Stomach smooth muscle (tissue), 2 donors: Measurements from ENCODE around the gene PXMP4.

Source experiments
- H3K27ac ChIP-seq: one replicate; pipeline ENCODE4 v1.7.0; 2013; ENCODE audit warnings: mild to moderate bottlenecking, low read length, inconsistent platforms
- H3K27me3 ChIP-seq, 2 donors: one replicate each; pipeline ENCODE4 v1.7.0; 2013; ENCODE audit warnings: low read length in 2 of 2; ENCODE audit not compliant: insufficient read depth in 2 of 2, control insufficient read depth in 1 of 2
- H3K36me3 ChIP-seq, 2 donors: one replicate each; pipeline ENCODE4 v1.7.0; 2013; ENCODE audit warnings: low read length in 2 of 2; ENCODE audit not compliant: control insufficient read depth in 2 of 2, insufficient read depth in 2 of 2
- H3K4me1 ChIP-seq: one replicate; pipeline ENCODE4 v1.7.0; 2013; ENCODE audit warnings: low read length; ENCODE audit not compliant: control insufficient read depth, insufficient read depth
- H3K4me3 ChIP-seq, 2 donors: one replicate each; pipeline ENCODE4 v1.7.0; 2013; ENCODE audit warnings: low read length in 2 of 2
- H3K9ac ChIP-seq, 2 donors: one replicate each; pipeline ENCODE4 v1.7.0; 2013; ENCODE audit warnings: low read length in 2 of 2, mild to moderate bottlenecking in 1 of 2
- H3K9me3 ChIP-seq, 2 donors: one replicate each; pipeline ENCODE4 v1.7.0; 2013; ENCODE audit warnings: low read length in 2 of 2; ENCODE audit not compliant: control insufficient read depth in 2 of 2
- donor health status: healthy.
- donor health status: Pancreatic carcinoma.

PXMP4 gene

GRCh38 chr20:33753143-33753542 lies 33.0 kb upstream of the PXMP4 start:
- Histone ChIP-seq H3K27ac (no peak overlapping the region), H3K27me3 (no peaks in the 10 kb centered on the region), H3K4me1 (no peaks in the 10 kb centered on the region), H3K36me3 (peaks cover 12 to 18% of the 10 kb centered on the region in 2 donors), H3K4me3 (no peak overlapping the region), H3K9me3 (peaks cover 6 to 9% of the 10 kb centered on the region in 2 donors), H3K9ac (no peak overlapping the region)

GRCh38 chr20:33751775-33752174 lies 31.7 kb upstream of the PXMP4 start:
- no peak overlapping the region for H3K27ac ChIP-seq
- no peaks in the 10 kb centered on the region for H3K9me3 ChIP-seq
- no peaks in the 10 kb centered on the region for H3K27me3 ChIP-seq
- H3K36me3 ChIP-seq = peaks cover 8 to 18% of the 10 kb centered on the region in 2 donors
- no peak overlapping the region for H3K4me3 ChIP-seq
- H3K4me1 ChIP-seq = no peaks in the 10 kb centered on the region
- H3K9ac ChIP-seq = no peak overlapping the region

- H3K36me3 ChIP-seq = peaks cover 6 to 9% of the 10 kb centered on the region in 2 donors
- no peaks in the 10 kb centered on the region for H3K9me3 ChIP-seq
- H3K9ac ChIP-seq = no peak overlapping the region
- no peaks in the 10 kb centered on the region for H3K4me1 ChIP-seq
- H3K4me3 ChIP-seq = no peak overlapping the region
- H3K27ac ChIP-seq = no peak overlapping the region
- no peaks in the 10 kb centered on the region for H3K27me3 ChIP-seq
Measured at GRCh38 chr20:33746325-33746998, 26.4 kb upstream of the PXMP4 start.

GRCh38 chr20:33744773-33745385 lies 24.8 kb upstream of the PXMP4 start:
- Histone ChIP-seq H3K9ac (no peak overlapping the region), H3K27ac (no peak overlapping the region)

GRCh38 chr20:33744181-33744580 lies 24.1 kb upstream of the PXMP4 start:
- H3K4me1 ChIP-seq = no peaks in the 10 kb centered on the region
- peaks cover 3 to 6% of the 10 kb centered on the region in 2 donors for H3K36me3 ChIP-seq
- no peak overlapping the region for H3K9ac ChIP-seq
- no peak overlapping the region for H3K4me3 ChIP-seq
- H3K27ac ChIP-seq = no peak overlapping the region
- no peaks in the 10 kb centered on the region for H3K9me3 ChIP-seq
- no peaks in the 10 kb centered on the region for H3K27me3 ChIP-seq

More at GRCh38 chr20:33744773-33745385, 24.8 kb upstream of the PXMP4 start:
- no peaks in the 10 kb centered on the region for H3K4me1 ChIP-seq
- H3K27me3 ChIP-seq = no peaks in the 10 kb centered on the region
- H3K9me3 ChIP-seq = no peaks in the 10 kb centered on the region
- H3K36me3 ChIP-seq = peaks cover 3 to 6% of the 10 kb centered on the region in 2 donors
- no peak overlapping the region for H3K4me3 ChIP-seq

GRCh38 chr20:33740189-33740588 lies 20.1 kb upstream of the PXMP4 start:
- Histone ChIP-seq H3K27me3 (no peaks in the 10 kb centered on the region), H3K9ac (no peak overlapping the region), H3K9me3 (peaks cover 4 to 9% of the 10 kb centered on the region in 2 donors), H3K4me3 (no peak overlapping the region), H3K4me1 (no peaks in the 10 kb centered on the region), H3K27ac (no peak overlapping the region), H3K36me3 (peaks cover 0 to 2% of the 10 kb centered on the region in 2 donors)

GRCh38 chr20:33739493-33739892 lies 19.4 kb upstream of the PXMP4 start:
- Histone ChIP-seq H3K27me3 (no peaks in the 10 kb centered on the region), H3K4me1 (no peaks in the 10 kb centered on the region), H3K4me3 (no peak overlapping the region), H3K27ac (no peak overlapping the region), H3K9me3 (peaks cover 4 to 9% of the 10 kb centered on the region in 2 donors), H3K36me3 (no peaks in the 10 kb centered on the region), H3K9ac (no peak overlapping the region)

GRCh38 chr20:33736962-33737361 lies 16.9 kb upstream of the PXMP4 start:
- Histone ChIP-seq H3K27me3 (no peaks in the 10 kb centered on the region), H3K9me3 (peaks cover 4 to 9% of the 10 kb centered on the region in 2 donors), H3K9ac (no peak overlapping the region), H3K36me3 (no peaks in the 10 kb centered on the region), H3K4me1 (peaks cover 12% of the 10 kb centered on the region), H3K4me3 (no peak overlapping the region), H3K27ac (no peak overlapping the region)

GRCh38 chr20:33733654-33734576 lies 13.8 kb upstream of the PXMP4 start:
- H3K9me3 ChIP-seq = peaks cover 4 to 9% of the 10 kb centered on the region in 2 donors
- no peaks in the 10 kb centered on the region for H3K27me3 ChIP-seq
- H3K36me3 ChIP-seq = no peaks in the 10 kb centered on the region
- peak overlapping the region; percentile 18 for H3K27ac ChIP-seq
- H3K4me3 ChIP-seq = no peak overlapping the region
- peaks cover 19% of the 10 kb centered on the region for H3K4me1 ChIP-seq
- peak overlapping the region in 1 of 2 donors; percentile 22 for H3K9ac ChIP-seq

GRCh38 chr20:33732166-33732970 lies 12.3 kb upstream of the PXMP4 start:
- H3K27me3 ChIP-seq = no peaks in the 10 kb centered on the region
- peak overlapping the region; percentile 62 to 63 for H3K9ac ChIP-seq
- H3K36me3 ChIP-seq = no peaks in the 10 kb centered on the region
- peaks cover 4 to 9% of the 10 kb centered on the region in 2 donors for H3K9me3 ChIP-seq
- H3K4me3 ChIP-seq = peak overlapping the region; percentile 63 to 81
- H3K27ac ChIP-seq = peak overlapping the region; percentile 73
- H3K4me1 ChIP-seq = peaks cover 19% of the 10 kb centered on the region
